AG04449 (cell line): ENCODE results near the gene TBCK.

Experiments
- CTCF ChIA-PET: fragments of 350-600 bp; formaldehyde crosslinking; extraction: SDS; loops from one replicate; lab custom pipeline; 2021; ENCODE audit warnings: antibody characterized with exemption; lab: Yijun Ruan, JAX
- POLR2A ChIA-PET: fragments of 400-600, 350-600 bp; formaldehyde crosslinking; extraction: SDS; loops from one replicate; lab custom pipeline; 2020; ENCODE audit warnings: antibody characterized with exemption, inconsistent platforms; lab: Yijun Ruan, JAX
- DNase-seq: peaks from one replicate; pipeline ENCODE4 v3.0.0-alpha.2; 2010; ENCODE audit warnings: low read depth, low spot score
- H3K4me3 ChIP-seq: 2 replicates; pipeline ENCODE4 v1.5.1; 2011; ENCODE audit warnings: low read depth, mild to moderate bottlenecking, control low read depth, low read length
- CTCF ChIP-seq: IDR thresholded peaks from one replicate; pipeline ENCODE4 v1.5.1; 2011; ENCODE audit warnings: mild to moderate bottlenecking, moderate library complexity, low read length, control low read depth, inconsistent platforms; ENCODE audit not compliant: insufficient read depth; ENCODE audit errors: missing control alignments

The TBCK gene

GRCh38 chr4:106002994-106003393, 313.0 kb downstream of the TBCK start:
- H3K4me3 ChIP-seq, result no peak overlapping the region
- no peak for DNase-seq
- ChIA-PET POLR2A (no interaction called here), CTCF (no interaction called here)
- TF ChIP-seq CTCF, result no peak

GRCh38 chr4:105998171-105999063, 317.6 kb downstream of the TBCK start:
- no peak for TF ChIP-seq CTCF
- no peak overlapping the region for H3K4me3 ChIP-seq
- CTCF ChIA-PET, result no interaction called here
- no peak for DNase-seq
- POLR2A ChIA-PET, result no interaction called here

GRCh38 chr4:105996845-105997244, 319.2 kb downstream of the TBCK start:
- POLR2A ChIA-PET, result no interaction called here
- no peak for TF ChIP-seq CTCF
- no peak overlapping the region for H3K4me3 ChIP-seq
- no peak for DNase-seq
- CTCF ChIA-PET, result no interaction called here

GRCh38 chr4:105994841-105995501, 321.0 kb downstream of the TBCK start:
- DNase-seq, result no peak
- H3K4me3 ChIP-seq, result no peak overlapping the region
- POLR2A ChIA-PET, result no interaction called here
- TF ChIP-seq CTCF, result no peak
- CTCF ChIA-PET, result no interaction called here

GRCh38 chr4:105994061-105994460, 321.9 kb downstream of the TBCK start:
- ChIA-PET CTCF (no interaction called here), POLR2A (no interaction called here)
- DNase-seq, result no peak
- no peak overlapping the region for H3K4me3 ChIP-seq
- TF ChIP-seq CTCF, result no peak

GRCh38 chr4:105992641-105993305, 323.2 kb downstream of the TBCK start:
- CTCF ChIA-PET, result no interaction called here

More at GRCh38 chr4:105992641-105993305, 323.2 kb downstream of the TBCK start:
- POLR2A ChIA-PET, result no interaction called here
- TF ChIP-seq CTCF, result no peak
- DNase-seq, result no peak
- no peak overlapping the region for H3K4me3 ChIP-seq
